ENCODE measurements around the gene RARA.

RARA gene

GRCh38 chr17:40306395-40306794, 2.6 kb upstream of the RARA start:
- DNase-seq (no peak), ATAC-seq (ENCODE audit: insufficient read depth, low read depth) (no peak)
- no peaks in the 10 kb centered on the region for H3K9me3 ChIP-seq (ENCODE audit: insufficient read depth, low read length, severe bottlenecking)
- peaks cover 20% of the 10 kb centered on the region; the same call in 1 of the 2 replicates for H4K20me1 ChIP-seq (ENCODE audit: insufficient read depth, low read length)
- no peaks in the 10 kb centered on the region for H3K27me3 ChIP-seq (ENCODE audit: insufficient read depth, low read length, poor library complexity)
- no peak overlapping the region for H3K4me3 ChIP-seq (ENCODE audit: low read depth in 1 of 2, low read length in 2 of 2)
- no peak overlapping the region for H3K4me2 ChIP-seq (ENCODE audit: insufficient read depth, low read length)
- no peak overlapping the region for H2AFZ ChIP-seq (ENCODE audit: low read depth, low read length)
- no peak overlapping the region for H3K9ac ChIP-seq (ENCODE audit: low read depth, low read length)
- H3K79me2 ChIP-seq (ENCODE audit: insufficient read depth, low read length): no peaks in the 10 kb centered on the region
- peaks cover 19% of the 10 kb centered on the region for H3K4me1 ChIP-seq (ENCODE audit: insufficient read depth, low read length)
- no peak overlapping the region for H3K27ac ChIP-seq (ENCODE audit: low read length)
- TF ChIP-seq EZH2 (IDR thresholded peaks at IDR 0.05; ENCODE audit: borderline replicate concordance, low read depth, low read length, severe bottlenecking) (no peak), CTCF (IDR thresholded peaks at IDR 0.05; ENCODE audit: borderline replicate concordance, extremely low read depth, low read length, poor library complexity, severe bottlenecking) (no peak)
- peaks cover 32% of the 10 kb centered on the region for H3K36me3 ChIP-seq (ENCODE audit: insufficient read depth, low read length)

- Histone ChIP-seq H3K27ac (ENCODE audit: low read length) (peak overlapping the region; percentile 48), H3K4me1 (ENCODE audit: insufficient read depth, low read length) (peaks cover 19% of the 10 kb centered on the region), H3K9ac (ENCODE audit: low read depth, low read length) (no peak overlapping the region), H3K4me2 (ENCODE audit: insufficient read depth, low read length) (no peak overlapping the region), H3K36me3 (ENCODE audit: insufficient read depth, low read length) (peaks cover 25% of the 10 kb centered on the region), H3K9me3 (ENCODE audit: insufficient read depth, low read length, severe bottlenecking) (no peaks in the 10 kb centered on the region), H3K27me3 (ENCODE audit: insufficient read depth, low read length, poor library complexity) (no peaks in the 10 kb centered on the region), H3K4me3 (ENCODE audit: low read depth in 1 of 2, low read length in 2 of 2) (no peak overlapping the region), H2AFZ (ENCODE audit: low read depth, low read length) (no peak overlapping the region), H4K20me1 (ENCODE audit: insufficient read depth, low read length) (peaks cover 20% of the 10 kb centered on the region; the same call in 1 of the 2 replicates), H3K79me2 (ENCODE audit: insufficient read depth, low read length) (no peaks in the 10 kb centered on the region)
- no peak for TF ChIP-seq EZH2 (IDR thresholded peaks at IDR 0.05; ENCODE audit: borderline replicate concordance, low read depth, low read length, severe bottlenecking)
- no peak for TF ChIP-seq CTCF (IDR thresholded peaks at IDR 0.05; ENCODE audit: borderline replicate concordance, extremely low read depth, low read length, poor library complexity, severe bottlenecking)
- DNase-seq (peak; percentile 49), ATAC-seq (ENCODE audit: insufficient read depth, low read depth) (peak; percentile 41)
These were observed 1.8 kb upstream of the RARA start for GRCh38 chr17:40307001-40307730.

- DNase-seq: no peak
- H3K27me3 ChIP-seq (ENCODE audit: insufficient read depth, low read length, poor library complexity): no peaks in the 10 kb centered on the region
- H3K27ac ChIP-seq (ENCODE audit: low read length): peak overlapping the region; percentile 48
These were observed 1.2 kb upstream of the RARA start for GRCh38 chr17:40307740-40308239.

More at GRCh38 chr17:40307740-40308239, 1.2 kb upstream of the RARA start:
- H3K4me3 ChIP-seq (ENCODE audit: low read depth in 1 of 2, low read length in 2 of 2): no peak overlapping the region
- no peak overlapping the region for H3K4me2 ChIP-seq (ENCODE audit: insufficient read depth, low read length)
- H3K9me3 ChIP-seq (ENCODE audit: insufficient read depth, low read length, severe bottlenecking): no peaks in the 10 kb centered on the region
- H3K9ac ChIP-seq (ENCODE audit: low read depth, low read length): no peak overlapping the region
- no peak for ATAC-seq (ENCODE audit: insufficient read depth, low read depth)
- no peak overlapping the region for H2AFZ ChIP-seq (ENCODE audit: low read depth, low read length)
- H3K4me1 ChIP-seq (ENCODE audit: insufficient read depth, low read length): peaks cover 19% of the 10 kb centered on the region
- H4K20me1 ChIP-seq (ENCODE audit: insufficient read depth, low read length): peaks cover 20% of the 10 kb centered on the region; the same call in 1 of the 2 replicates
- no peak for TF ChIP-seq EZH2 (IDR thresholded peaks at IDR 0.05; ENCODE audit: borderline replicate concordance, low read depth, low read length, severe bottlenecking)
- TF ChIP-seq CTCF (IDR thresholded peaks at IDR 0.05; ENCODE audit: borderline replicate concordance, extremely low read depth, low read length, poor library complexity, severe bottlenecking): no peak
- H3K79me2 ChIP-seq (ENCODE audit: insufficient read depth, low read length): no peaks in the 10 kb centered on the region
- peaks cover 19% of the 10 kb centered on the region for H3K36me3 ChIP-seq (ENCODE audit: insufficient read depth, low read length)
